ENCODE results near the gene VEGFB. TPM values are rescaled to one million over a fixed set of nuclear protein-coding genes. Genes with fewer than 3 reads are reported as not detected.

Gene VEGFB
- total RNA-seq: 49.4 and 99.0 TPM in 2 replicates

DNA sequence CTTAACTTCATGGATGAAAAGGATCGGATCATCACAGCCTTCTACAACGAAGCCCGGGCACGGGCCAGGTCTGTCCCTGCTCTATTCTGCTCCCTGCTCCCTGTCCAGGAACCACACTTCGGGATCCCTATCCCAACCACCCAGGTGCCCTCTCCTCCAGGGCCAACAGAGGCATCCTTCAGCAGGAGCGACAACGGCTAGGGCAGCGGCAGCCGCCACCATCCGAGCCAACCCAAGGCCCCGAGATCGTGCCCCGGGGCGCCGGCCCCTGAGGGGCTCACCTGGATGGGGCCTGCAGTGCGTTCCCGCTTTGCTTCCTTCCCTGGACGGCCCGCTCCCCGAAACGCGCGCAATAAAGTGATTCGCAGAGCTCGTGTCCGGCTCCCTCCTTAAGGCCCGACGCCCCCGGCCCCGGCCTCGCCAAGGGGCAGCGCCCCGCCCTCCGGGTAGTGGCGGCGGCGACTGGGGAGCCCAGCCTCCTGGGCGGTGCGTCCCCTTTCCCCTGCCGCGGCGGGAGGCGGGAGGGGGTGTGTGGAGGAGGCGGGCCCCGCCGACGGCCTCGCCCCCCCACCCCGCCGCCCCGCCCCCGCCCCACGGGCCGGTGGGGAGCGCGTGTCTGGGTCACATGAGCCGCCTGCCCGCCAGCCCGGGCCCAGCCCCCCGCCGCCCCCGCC lies at the start of gene VEGFB:
VEGFB (plus strand) TSS at position 672 of the 674 bp plus-strand sequence. CDS start 250 bp downstream, outside the sequence.

GRCh38 chr11:64185693-64186491 lies 48.5 kb upstream of the VEGFB start, which contains the start of gene STIP1:
STIP1 (plus strand) TSS chr11:64186171; CDS start chr11:64186262, 91 bp downstream.

DNA sequence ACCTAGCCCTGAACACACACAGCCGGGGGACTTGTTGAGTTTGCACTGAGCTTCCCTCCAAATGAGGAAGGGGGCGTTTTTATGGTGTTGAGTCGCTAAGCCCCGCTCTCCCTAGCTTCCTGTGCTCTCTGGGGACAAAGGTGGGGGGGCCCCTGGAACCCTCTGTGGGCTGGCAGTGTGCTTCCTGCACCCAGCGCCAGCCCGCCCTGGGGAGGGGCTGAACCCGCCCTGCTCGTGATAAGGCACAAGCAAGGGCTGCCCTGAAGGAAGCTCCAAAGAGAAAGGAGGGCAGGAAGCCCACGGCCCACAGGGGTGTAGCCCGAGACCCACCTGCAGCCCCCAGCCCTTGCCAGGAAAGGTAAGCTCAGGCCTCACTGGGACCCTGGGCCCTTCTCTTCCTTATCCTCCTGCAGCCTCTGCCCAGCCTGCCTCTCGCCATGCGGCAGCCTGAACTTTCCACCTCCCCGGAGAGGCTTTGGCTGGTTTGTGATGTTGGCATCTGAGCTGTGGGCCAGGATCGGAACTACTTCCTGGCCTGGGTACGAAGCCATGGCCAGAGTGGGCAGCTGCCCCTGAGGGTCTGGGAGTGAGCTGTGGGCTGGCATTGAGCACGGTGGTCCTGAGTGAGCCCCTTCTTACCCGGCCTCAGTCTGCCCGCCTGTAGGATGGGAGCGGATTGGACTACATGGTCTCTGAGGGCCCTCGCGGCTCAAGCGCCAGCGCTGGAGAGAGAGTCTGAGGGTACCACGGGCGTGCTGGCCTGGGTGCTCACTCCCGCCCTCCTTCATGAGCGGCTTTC lies 27.7 kb upstream of the VEGFB start, which contains the start of gene FERMT3:
FERMT3 (plus strand) TSS at position 265 of the 799 bp plus-strand sequence. CDS start 644 bp downstream, outside the sequence.

DNA sequence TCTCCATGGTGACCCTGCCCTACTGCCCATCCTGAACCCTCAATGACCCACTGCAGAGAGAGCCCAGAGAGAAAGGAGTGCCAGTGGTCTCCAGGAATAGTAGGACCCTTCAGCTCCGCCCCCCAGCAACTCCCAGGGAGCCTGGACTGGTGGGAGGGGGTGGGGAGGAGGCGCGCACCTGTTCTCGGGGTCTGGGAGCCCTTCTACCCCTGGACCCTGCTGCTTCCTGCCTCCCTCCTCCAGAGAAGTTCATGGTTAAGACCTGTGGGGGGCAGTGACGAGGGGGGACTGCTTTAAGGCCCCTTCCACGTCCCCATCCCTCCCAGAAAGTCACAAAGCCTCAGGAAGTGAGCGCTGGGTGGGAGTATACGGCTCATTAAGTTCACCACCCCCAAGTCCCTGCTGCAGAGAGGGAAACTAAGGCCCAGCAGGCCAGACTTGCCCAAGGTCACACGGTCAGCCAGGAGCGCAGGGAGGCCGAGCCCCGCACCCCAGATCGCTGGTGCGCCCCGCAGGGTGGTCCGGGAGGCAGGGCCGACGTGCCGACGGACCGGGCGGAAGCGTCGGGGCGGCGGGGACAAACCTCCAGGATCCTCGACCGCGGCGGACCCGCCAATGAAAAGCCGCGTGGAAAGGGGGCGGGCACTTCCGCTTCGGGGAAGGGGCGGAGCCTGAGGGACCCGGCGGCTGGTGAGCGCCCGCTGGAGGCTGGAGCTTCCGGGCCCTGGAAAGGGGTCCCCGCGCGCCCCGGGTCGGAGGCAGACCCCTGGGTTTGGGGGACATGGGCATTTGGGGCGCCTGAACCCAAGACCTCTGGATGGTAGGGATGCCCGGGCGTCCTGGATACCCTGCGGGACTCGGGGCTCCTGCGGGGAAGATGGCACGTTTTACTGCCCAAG lies 8.5 kb upstream of the VEGFB start, which contains the start of the genes NUDT22 and TRPT1:
NUDT22 (plus strand) TSS at position 667 of the 899 bp plus-strand sequence. CDS start 379 bp downstream, outside the sequence.
TRPT1 (minus strand) TSS at position 579 of the 899 bp plus-strand sequence; CDS start at position 253, 326 bp downstream.

GRCh38 chr11:64230171-64230984 lies 4.0 kb upstream of the VEGFB start, which contains the start of gene DNAJC4:
DNAJC4 (plus strand) TSS chr11:64230548; CDS start chr11:64230855, 307 bp downstream.

GRCh38 chr11:64240435-64241240 lies 6.3 kb downstream of the VEGFB start, which contains the start of gene FKBP2:
FKBP2 (plus strand) TSS chr11:64241095; CDS start chr11:64242388, 1,293 bp downstream.

DNA sequence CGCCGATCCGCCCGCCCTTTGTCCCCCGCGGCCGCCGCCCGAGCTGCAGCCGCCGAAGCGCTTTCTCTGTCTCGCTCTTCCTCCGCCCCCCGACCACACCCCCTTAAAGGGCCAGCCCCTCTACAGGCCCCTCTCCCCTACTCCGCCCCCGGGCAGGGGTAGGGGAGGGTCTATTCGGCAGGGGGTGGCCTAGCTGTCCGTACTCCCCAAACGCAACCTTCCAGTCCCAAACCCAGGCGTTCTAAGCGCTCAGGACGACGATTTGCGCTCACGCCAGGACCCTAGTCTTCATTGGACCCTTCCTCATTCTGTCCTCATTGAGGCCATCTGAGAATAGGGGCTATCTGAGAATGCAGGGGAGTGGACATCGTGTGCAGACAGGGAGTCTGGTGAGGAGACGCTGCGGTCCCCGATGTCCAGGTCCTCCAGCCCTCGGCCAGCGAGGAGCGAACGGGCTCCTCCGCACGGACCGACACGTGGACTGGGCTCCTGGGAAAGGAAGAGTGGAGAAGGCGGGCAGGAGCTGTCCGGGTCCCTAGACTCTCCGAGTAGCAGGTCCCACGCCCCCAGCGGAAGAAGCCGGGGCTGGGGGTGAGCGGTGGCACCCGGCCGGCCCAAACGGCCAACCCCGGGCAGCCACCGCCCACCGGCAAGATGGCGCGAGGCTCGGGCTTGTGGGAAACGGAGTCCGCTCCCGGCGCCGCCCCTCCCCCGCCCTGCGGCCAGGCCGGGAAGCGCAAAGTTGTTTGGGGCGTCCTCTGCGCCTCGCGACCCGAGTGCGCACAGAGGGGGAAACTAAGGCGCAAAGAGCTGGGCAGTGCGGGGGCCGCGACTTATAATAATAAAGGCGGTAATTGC lies 12.7 kb downstream of the VEGFB start, which contains the start of gene PPP1R14B:
PPP1R14B (minus strand) TSS at position 73 of the 858 bp plus-strand sequence. CDS start 270 bp downstream, outside the sequence.

DNA sequence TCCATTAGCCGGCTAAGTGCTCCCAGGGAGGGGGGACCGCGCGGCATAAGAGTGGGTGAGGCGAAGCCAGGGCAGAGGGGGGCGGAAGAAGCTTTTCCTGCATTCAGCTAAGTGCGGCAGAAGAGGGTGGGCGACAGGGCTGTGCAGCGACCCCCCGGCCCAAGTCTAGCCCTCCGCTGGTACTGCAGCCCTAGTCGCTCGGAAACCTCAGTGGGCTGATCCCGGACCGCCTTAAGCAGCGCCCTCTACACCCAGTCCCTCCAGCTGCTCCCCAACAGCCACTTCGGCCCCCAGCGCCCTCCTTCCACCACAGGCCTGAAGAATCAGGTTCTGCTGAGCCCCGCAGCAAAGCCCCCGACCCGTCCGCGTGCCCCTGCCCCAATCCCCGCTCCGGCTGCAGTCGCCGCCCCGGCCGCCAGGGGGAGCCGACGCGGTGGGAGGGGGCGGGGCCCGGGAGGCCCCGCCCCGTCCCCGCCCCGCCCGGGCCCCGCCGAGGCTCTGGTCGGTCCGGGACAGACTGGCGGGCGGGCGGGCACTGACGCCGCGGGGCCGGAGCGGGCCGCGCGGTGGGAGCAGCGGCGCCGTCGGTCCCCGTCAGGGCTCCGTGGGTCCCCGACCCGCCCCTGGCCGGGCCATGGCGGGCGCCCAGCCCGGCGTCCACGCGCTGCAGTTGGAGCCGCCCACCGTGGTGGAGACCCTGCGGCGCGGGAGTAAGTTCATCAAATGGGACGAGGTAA lies 16.8 kb downstream of the VEGFB start, which contains the start of gene PLCB3:
PLCB3 (plus strand) TSS at position 515 of the 737 bp plus-strand sequence; CDS start at position 635, 120 bp downstream.

GRCh38 chr11:64284048-64284961 lies 49.9 kb downstream of the VEGFB start, which contains the start of gene BAD:
BAD (minus strand) TSS chr11:64284665; CDS start chr11:64284368, 297 bp downstream.

DNA sequence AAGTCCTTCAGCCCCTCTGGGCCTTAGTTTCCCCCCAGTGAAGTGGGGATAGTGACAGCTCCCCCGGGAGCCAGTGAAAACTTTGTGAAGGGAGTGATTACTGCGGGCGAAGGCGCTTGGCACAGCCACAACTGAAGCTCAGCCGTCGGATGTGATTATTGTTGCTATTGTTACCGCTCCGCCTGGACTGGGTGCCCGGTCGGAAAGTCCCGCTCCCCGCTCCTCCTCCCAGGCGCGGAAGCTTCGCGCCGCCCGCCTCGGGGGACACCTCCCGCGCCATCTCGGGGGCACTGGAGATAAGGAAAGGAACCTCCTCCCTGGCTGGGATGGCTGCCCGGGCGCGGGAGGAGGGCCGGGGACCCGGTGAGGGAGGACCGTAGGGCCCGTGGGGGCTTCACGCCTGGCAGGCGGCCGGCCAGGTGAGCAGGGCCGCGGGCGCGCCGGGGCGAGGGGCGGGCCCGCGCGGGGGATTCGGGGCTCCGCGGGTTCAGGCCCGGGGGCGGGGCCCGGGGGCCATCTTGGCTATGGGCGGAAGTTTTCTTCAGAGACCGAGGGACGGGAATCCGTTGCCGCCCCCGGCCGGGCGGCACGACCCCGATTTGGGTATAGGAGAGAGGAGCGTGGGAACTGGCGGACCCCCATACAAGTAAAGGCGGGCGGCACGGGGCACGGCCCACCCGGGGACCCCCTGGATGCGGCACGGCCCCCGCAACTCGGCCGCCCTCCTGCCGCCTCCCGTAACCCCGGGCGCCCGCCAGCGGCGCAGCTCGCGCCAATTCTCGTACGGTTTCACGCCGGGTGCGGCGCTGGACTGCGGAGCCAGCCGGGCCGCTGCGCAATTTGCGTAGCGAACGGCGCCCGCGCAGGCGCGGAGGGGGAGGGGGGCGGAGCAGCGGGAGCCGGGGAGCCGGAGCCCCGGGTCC lies 50.8 kb downstream of the VEGFB start, which contains the start of gene GPR137:
GPR137 (plus strand) TSS at position 887 of the 923 bp plus-strand sequence. CDS start 677 bp downstream, outside the sequence.

Measured in mesangial cell (primary cell).